GM04504 (cell line): ENCODE measurements around the gene GLCCI1.
"Not testable (repeated sequence)": the region's sequence is repeated elsewhere in the genome, so short reads cannot be mapped to it uniquely, and the experiment has no call there.

Experiments
- DNase-seq: peaks from one replicate; pipeline ENCODE4 v3.0.0-alpha.2; 2012; ENCODE audit warnings: low read depth

Gene GLCCI1

GRCh38 chr7:8051373-8051772 is 82.8 kb downstream of the GLCCI1 start:
- DNase-seq, result no peak

GRCh38 chr7:8051998-8052397 is 83.4 kb downstream of the GLCCI1 start:
- DNase-seq, result no peak

GRCh38 chr7:8052824-8053223 is 84.2 kb downstream of the GLCCI1 start:
- DNase-seq, result no peak

GRCh38 chr7:8056439-8056838 is 87.8 kb downstream of the GLCCI1 start:
- DNase-seq, result no peak

DNA sequence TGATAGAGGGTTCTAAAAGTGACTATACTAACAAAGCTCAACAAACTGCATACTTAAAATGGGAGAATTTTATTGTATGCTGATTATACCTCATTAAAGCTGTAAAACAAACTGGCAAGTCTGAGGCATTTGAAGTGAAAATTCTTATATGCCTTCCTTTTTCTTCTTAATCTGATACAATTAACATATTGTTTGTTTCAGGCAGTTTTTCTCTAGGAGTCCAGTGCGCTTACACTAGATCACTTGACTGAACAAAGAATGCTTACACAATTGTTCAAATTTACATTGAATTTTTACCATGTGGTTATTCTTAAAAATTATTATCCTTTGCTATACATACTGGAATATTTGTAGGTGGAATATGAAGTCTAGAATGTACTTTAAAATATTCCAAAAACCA is 89.0 kb downstream of the GLCCI1 start:
- DNase-seq, result no peak

DNA sequence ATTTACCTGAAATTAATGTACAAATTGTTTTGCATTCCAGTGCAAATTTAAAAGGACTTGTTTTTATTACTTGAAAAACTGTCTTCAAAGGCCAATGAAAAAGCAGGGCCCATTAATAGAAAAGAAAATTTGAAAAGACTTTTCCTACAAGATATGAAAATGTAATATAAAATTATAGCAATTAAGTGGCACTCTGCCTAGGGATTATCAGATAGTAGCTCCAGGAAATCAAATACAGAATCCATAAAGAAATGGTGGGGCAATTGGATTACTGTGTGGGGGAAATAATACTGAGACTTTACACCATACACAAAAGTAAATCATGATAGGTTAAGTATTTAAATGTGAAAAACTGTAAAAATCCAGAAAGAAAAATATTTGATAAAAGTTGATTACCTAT is 89.7 kb downstream of the GLCCI1 start:
- DNase-seq, result no peak

DNA sequence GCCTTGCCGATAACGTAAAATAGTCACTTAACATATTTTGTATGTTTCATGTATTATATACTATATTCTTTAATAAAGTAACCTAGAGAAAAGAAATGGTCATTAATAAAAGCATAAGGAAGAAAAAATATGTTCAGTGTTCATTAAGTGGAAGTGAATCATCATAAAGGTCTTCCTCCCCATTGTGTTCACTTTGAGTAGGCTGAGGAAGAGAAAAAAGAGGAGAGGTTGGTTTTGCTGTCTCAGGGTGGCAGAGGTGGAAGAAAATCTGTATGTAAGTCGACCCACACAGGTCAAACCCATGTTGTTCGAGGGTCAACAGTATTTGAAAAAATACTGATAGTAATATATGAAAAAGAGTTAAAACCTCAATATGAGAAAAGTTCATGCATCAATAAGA is 90.3 kb downstream of the GLCCI1 start:
- DNase-seq, result no peak

DNA sequence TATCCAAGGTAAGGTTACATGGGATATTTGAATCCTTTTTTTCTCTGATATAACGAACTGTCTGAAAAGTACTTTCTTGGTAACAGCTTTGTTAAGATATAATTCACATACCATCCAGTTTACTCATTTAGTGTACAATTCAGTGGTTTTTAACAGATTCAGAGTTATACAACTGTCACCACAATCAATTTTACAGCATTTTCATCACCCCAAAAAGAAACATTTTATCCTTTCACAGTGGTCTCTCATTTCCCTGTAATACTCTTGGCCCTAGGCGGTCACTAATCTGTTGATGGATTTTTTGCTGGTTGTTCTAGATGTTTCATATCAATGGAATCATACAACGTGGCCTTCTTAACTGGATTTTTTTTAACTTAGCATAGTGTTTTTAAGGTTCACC is 91.6 kb downstream of the GLCCI1 start:
- DNase-seq, result no peak

GRCh38 chr7:8063300-8063699 is 94.7 kb downstream of the GLCCI1 start:
- DNase-seq, result not testable (repeated sequence)

DNA sequence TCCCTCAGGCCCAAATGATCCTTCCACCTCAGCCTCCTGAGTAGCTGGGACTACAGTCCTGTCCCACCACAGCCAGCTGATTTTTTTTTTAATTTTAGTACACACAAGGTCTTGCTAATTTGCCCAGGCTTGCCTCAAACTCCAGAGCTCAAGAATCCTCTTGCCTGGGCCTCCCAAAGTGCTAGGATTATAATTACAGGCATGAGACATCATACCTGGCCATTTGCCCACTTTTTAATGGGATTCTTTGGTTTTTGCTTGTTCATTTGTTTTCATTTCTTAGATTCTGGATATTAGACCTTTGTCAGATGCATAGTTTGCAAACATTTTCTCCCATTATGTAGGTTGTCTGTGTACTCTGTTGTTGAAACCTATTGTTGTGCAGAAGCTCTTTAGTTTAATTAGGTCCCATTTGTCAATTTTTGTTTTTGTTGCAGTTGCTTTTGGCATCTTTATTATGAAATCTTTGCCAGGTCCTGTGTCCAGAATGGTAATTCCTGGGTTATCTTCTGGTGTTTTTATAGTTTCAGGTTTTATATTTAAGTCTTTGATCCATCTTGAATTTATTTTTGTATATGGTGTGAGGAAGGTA is 95.2 kb downstream of the GLCCI1 start:
- DNase-seq, result no peak

DNA sequence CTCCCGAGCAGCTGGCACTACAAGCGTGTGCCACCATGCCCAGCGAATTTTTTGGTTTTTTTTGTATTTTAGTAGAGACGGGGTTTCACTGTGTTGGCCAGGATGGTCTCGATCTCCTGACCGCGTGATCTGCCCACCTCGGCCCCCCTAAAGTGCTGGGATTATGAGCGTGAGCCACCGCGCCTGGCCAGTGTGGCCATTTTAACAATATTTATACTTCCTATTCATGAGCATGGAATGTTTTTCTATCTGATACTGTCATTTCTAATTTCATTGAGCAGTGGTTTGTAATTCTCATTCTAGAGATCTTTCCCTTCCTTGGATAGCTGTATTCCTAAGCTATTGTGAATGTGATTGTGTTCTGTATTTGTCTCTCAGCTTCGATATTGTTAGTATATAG is 96.2 kb downstream of the GLCCI1 start:
- no peak for DNase-seq

DNA sequence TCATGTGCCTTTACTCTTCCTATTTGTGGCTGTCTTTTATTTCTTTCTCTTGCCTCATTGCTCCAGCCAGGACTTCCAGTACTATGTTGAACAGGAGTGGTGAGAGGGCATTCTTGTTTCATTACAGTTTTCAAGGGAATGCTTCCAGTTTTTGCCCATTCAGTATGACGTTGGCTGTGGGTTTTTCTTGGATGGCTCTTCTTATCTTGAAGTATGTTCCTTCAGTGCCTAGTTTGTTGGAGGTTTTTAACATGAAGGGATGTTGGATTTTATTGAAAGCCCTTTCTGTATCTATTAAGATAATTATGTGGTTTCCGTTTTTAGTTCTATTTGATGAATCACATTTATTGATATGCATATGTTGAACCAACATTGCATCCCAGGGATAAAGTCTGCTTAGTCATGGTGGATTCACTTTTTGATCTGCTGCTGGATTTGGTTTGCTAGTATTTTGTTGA is 96.8 kb downstream of the GLCCI1 start:
- peak; percentile 36 for DNase-seq

DNA sequence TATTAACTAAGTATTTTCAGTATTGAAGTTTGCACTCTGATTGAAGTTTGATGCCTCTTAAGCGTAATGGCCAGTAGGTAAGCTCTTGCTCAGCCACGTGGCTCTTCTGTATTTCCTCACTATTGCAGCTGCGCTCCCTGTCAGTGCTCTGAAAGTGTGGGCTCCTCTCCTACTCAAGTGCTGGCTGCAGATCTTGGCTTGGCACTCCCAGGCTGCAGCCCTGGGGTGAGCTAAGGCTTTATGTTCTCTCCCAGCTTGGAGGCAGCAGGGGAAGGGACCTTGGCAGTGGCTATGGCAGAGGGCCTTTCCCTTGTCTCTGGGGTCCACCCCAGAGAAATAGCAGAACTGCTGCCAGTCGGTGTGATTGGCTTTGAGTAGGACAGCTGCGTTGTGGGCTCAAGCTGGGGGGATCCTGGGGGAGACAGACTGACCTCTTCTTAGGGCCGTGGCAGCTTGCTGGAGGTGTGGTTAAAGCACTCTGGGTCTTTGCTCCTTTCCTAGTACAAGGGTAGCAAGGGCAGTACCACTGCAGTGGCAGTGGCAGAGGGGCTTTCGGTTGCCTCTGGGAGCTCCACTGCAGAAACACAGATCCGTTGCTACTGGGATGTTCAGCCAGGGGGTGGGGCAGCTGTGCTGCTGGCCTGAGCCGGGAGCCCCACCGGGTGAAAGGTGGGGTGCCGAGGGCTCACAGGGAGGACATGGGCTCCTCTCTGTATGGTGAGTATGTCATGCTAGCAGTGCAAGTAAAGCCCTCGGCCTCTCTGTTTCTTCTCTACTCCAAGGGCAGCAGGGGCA is 100.5 kb downstream of the GLCCI1 start:
- no peak for DNase-seq

GRCh38 chr7:8070451-8071180 is 102.0 kb downstream of the GLCCI1 start:
- no peak for DNase-seq

GRCh38 chr7:8078418-8078817 is 109.8 kb downstream of the GLCCI1 start:
- no peak for DNase-seq

DNA sequence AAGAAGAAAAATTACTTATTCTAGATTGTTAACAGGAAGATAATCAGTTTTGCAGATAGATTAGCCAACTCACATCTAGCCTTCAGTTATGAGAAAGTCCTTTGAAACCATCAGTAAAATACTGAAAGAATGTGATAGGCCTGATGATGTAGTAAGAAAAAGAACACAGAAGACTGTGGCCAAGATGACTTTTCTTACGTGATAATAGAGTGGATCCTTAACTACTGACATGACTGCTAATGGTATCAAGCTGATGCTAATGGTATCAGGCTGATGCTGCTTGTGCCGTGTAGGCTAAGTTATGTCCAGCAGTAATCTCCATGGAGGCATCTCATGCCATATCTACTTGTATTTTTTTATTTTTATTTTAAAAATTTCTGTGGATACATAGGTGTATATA is 114.2 kb downstream of the GLCCI1 start:
- DNase-seq, result no peak

DNA sequence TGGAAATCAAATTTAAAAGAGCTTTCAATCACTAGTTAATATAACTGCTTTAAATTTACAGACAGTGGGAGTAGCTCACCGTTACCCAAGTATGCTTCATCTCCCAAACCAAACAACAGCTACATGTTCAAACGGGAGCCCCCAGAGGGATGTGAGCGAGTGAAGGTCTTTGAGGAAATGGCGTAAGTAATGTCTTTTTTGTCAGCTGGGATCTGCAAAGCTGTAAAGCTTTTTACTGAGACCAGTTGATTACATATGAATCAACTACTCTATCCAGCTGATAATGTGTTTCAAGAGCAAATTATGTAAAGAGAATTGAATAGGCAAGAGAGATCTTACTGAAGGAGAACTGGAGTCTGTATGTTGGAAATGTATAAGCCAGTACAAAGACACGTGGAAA is 116.2 kb downstream of the GLCCI1 start:
- DNase-seq, result no peak

GRCh38 chr7:8085420-8085819 is 116.8 kb downstream of the GLCCI1 start:
- no peak for DNase-seq

DNA sequence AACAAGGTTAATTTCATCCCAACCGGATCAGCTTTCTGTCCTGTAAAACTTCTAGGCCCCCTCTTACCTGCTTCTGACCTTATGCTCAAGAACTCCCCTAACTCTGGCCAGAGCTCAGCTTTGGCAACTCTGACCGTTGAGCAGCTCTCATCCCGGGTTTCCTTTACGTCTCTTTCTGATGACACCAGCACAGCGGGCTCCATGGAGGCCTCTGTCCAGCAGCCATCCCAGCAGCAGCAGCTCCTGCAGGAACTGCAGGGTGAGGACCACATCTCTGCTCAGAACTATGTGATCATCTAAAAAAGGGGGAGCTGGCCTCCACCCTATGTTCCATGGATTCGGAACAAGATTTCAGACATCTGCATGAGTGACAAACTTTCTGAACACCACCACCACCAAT is 117.6 kb downstream of the GLCCI1 start:
- DNase-seq, result no peak

DNA sequence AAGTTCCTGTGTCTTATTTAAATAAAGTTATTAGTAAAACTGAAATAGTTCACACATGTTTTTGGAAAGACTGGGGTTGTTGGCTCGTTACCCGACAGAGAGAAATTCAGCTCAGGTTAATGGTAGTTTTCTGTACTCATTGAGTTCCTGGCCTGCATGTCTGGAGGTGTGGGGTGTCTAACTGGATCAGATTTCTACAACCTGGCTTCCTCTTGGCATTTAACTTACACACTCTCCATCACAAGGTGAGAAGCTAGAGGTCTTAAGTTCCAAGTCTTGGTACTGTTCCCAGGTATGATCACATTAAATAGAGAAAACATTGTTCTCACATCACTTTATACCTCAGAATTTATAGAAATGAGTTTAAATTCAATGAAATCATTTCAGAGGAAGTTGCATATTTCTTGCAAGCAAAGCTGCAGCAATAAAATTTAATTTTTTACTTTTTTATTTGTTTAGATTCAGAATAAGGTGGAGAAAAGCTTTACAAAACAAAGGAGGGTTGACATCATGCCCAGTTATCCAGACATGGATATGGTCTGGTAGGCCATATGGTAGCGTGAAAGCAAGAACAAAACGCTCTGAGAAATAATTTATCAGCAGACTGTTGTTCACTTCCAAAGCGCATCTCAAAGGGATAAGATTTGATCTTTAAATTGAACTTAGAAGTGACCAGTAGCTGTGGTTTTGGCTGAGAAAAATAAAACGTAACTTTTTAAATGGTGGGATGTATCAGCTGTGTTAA is 120.6 kb downstream of the GLCCI1 start:
- no peak for DNase-seq

DNA sequence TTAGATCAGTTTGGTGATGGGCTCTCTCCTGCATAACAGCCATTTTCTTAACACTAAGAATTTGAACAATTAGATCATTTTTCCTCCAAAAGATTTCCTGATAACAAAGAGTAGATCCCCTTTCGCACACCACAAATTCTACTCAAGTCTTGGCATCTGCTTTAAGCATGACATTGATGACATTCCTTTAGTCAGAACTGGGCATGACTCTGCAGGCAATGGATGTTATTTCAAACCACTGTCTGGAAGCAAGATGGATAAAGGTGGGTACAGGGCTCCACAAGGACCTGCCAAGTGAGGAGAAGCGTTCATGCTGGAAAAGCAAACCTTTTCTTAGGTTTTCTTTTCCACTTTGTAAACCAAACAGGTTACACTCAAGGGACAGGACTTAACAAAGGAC is 123.5 kb downstream of the GLCCI1 start:
- DNase-seq, result no peak
